Subcutaneous abdominal adipose tissue (tissue), 5 donors: Measurements from ENCODE around the gene TRIM66.

Source experiments
- H3K27ac ChIP-seq: one replicate; pipeline ENCODE4 v1.7.0; 2013; ENCODE audit warnings: low read depth, mild to moderate bottlenecking, inconsistent platforms, low read length, moderate library complexity
- H3K27me3 ChIP-seq, 5 donors: one replicate each; pipeline ENCODE4 v1.7.0; 2013; ENCODE audit warnings: low read length in 5 of 5, inconsistent platforms in 1 of 5; ENCODE audit not compliant: control insufficient read depth in 5 of 5, insufficient read depth in 4 of 5
- H3K36me3 ChIP-seq, 5 donors: one replicate each; pipeline ENCODE4 v1.7.0; 2013; ENCODE audit warnings: low read length in 5 of 5; ENCODE audit not compliant: control insufficient read depth in 5 of 5, insufficient read depth in 5 of 5
- H3K4me1 ChIP-seq, 5 donors: one replicate each; pipeline ENCODE4 v1.7.0; 2013; ENCODE audit warnings: low read length in 5 of 5, mild to moderate bottlenecking in 3 of 5, moderate library complexity in 1 of 5; ENCODE audit not compliant: control insufficient read depth in 5 of 5, insufficient read depth in 5 of 5
- H3K4me3 ChIP-seq, 5 donors: one replicate each; pipeline ENCODE4 v1.7.0; 2013; ENCODE audit warnings: low read length in 5 of 5, low read depth in 1 of 5
- H3K9ac ChIP-seq, 5 donors: one replicate each; pipeline ENCODE4 v1.7.0; 2013; ENCODE audit warnings: low read length in 5 of 5, mild to moderate bottlenecking in 4 of 5, moderate library complexity in 3 of 5
- H3K9me3 ChIP-seq, 5 donors: one replicate each; pipeline ENCODE4 v1.7.0; 2013; ENCODE audit warnings: low read length in 5 of 5; ENCODE audit not compliant: control insufficient read depth in 5 of 5
- donor health status: healthy.
- donor health status: healthy.
- donor health status: healthy.
- donor health status: healthy.
- donor health status: healthy.

Gene TRIM66

DNA sequence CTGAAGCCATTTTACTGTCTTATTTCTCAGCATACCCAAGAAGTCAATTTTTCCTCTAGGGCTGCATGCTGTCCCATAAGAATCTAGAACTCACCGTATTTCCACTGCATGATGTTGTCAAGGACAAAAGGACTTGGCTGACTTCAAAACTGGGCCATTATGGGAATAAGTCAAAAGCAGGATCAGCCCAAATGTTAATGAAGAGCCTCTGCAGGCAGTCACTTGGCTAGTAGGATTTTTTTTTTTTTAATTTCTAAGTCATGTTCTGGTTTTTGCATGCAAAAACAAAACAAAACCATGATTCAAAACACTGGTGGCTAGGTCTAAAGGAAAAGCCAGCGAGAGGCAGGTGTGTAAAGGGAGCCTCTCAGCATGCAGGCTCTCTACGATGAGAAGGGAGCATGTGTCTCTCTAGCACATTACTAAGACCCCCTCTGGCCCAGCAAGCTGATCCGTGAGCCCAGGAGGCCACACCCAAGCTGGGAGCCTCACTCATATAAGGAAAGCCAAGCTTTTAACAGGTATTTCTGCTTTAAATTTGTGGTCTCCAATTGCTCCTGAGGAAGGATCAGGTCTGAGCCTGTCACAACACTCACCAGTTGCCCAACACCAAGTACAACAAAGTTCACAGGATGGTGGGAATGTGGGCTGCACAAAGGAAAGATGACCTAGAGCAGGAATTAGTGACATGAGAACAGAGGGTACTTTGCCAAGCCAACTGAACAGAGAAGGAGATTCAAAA is 67.0 kb downstream of the TRIM66 start:
- Histone ChIP-seq H3K36me3 (peaks cover 7 to 55% (median 36%) of the 10 kb centered on the region in 5 donors), H3K9ac (no peak overlapping the region), H3K27me3 (no peaks in the 10 kb centered on the region), H3K4me1 (peaks cover 0 to 12% (median 0%) of the 10 kb centered on the region in 5 donors), H3K27ac (no peak overlapping the region), H3K4me3 (no peak overlapping the region), H3K9me3 (no peaks in the 10 kb centered on the region)

DNA sequence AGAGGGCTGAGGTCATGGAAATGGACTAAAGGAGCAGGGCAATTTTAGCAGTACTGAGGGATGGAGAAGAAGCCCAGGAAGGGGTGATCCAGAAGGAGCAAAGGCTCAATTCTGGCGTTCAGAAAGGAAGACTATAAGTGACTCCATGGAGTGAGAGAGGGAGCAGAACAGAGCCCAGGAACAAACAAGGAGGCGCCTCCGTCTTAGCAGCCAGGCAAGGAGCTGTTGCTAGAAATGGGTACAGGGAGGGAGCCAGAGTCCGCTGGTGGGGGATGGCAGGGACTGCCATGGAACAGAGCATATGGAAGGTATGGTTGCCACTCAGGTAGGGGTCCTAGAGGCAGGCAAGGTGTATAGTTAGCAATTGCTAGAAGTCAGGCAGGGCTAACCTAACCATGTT is 68.0 kb downstream of the TRIM66 start:
- Histone ChIP-seq H3K9ac (no peak overlapping the region), H3K27me3 (no peaks in the 10 kb centered on the region), H3K4me3 (no peak overlapping the region), H3K36me3 (peaks cover 7 to 46% (median 26%) of the 10 kb centered on the region in 5 donors), H3K27ac (no peak overlapping the region), H3K4me1 (peaks cover 0 to 12% (median 0%) of the 10 kb centered on the region in 5 donors), H3K9me3 (no peaks in the 10 kb centered on the region)

DNA sequence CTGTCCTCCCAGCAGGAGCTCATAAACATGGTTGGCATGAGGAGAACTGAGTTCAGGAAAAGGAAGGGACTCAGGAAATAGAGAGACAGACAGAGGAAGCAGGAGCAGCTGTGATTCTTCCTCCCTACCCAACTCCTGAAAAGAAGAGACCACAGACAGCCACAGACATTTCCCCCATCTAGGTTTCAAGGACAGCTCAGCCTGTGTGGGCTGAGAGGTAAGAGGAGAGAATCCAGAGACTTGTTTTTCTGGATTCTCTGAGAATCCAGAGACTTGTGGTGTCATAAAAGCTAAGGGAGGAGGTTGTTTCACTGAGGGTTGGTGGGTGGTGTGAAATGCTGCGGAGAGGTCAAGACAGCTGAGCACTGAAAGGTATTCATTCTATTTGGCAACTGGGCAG is 69.4 kb downstream of the TRIM66 start:
- Histone ChIP-seq H3K27ac (no peak overlapping the region), H3K4me1 (peaks cover 0 to 12% (median 0%) of the 10 kb centered on the region in 5 donors), H3K4me3 (no peak overlapping the region), H3K9me3 (no peaks in the 10 kb centered on the region), H3K9ac (no peak overlapping the region), H3K36me3 (peaks cover 7 to 31% (median 16%) of the 10 kb centered on the region in 5 donors), H3K27me3 (no peaks in the 10 kb centered on the region)

GRCh38 chr11:8612522-8612921 is 69.9 kb downstream of the TRIM66 start:
- H3K4me1 ChIP-seq = peaks cover 0 to 12% (median 0%) of the 10 kb centered on the region in 5 donors
- peaks cover 7 to 27% (median 12%) of the 10 kb centered on the region in 5 donors for H3K36me3 ChIP-seq
- H3K27me3 ChIP-seq = no peaks in the 10 kb centered on the region
- no peak overlapping the region for H3K9ac ChIP-seq
- no peak overlapping the region for H3K27ac ChIP-seq
- H3K9me3 ChIP-seq = no peaks in the 10 kb centered on the region
- H3K4me3 ChIP-seq = no peak overlapping the region

DNA sequence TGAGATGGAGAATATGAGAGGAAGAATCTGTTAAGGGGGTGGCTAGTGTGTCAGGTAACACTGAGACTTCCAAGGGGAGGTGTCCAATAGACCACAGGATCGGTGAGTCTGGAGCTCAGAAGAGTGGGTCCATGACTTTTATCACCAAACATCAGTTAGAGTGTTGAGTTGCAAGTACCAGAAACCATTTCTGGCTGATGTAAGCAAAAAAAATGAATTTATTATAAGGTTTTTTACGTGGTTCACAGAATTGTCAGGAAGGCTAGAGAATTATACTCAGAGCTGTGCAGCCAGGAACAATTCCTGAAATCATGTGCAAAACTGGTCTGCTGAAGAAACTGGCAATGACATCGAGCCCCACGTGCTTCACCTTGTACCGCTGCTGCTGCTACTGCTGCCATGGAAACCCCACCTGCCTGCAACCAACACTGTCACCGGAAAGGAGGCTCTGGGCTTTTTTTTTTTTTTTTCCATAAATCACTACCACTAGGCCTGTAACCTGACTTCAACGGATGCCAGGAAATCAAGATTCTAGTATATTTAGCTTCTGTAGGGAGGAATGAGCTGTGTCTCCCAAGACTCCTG is 71.8 kb downstream of the TRIM66 start:
- peaks cover 0 to 12% (median 0%) of the 10 kb centered on the region in 5 donors for H3K4me1 ChIP-seq
- no peak overlapping the region for H3K9ac ChIP-seq
- H3K4me3 ChIP-seq = no peak overlapping the region
- H3K36me3 ChIP-seq = peaks cover 0 to 9% (median 0%) of the 10 kb centered on the region in 5 donors
- H3K27me3 ChIP-seq = no peaks in the 10 kb centered on the region
- no peak overlapping the region for H3K27ac ChIP-seq
- no peaks in the 10 kb centered on the region for H3K9me3 ChIP-seq

- no peak overlapping the region for H3K27ac ChIP-seq
- peaks cover 0 to 3% (median 0%) of the 10 kb centered on the region in 5 donors for H3K36me3 ChIP-seq
- H3K9ac ChIP-seq = no peak overlapping the region
- no peak overlapping the region for H3K4me3 ChIP-seq
- H3K9me3 ChIP-seq = no peaks in the 10 kb centered on the region
- H3K4me1 ChIP-seq = peaks cover 0 to 12% (median 11%) of the 10 kb centered on the region in 5 donors
- H3K27me3 ChIP-seq = no peaks in the 10 kb centered on the region
Observed at GRCh38 chr11:8608652-8609051, 73.8 kb downstream of the TRIM66 start.

DNA sequence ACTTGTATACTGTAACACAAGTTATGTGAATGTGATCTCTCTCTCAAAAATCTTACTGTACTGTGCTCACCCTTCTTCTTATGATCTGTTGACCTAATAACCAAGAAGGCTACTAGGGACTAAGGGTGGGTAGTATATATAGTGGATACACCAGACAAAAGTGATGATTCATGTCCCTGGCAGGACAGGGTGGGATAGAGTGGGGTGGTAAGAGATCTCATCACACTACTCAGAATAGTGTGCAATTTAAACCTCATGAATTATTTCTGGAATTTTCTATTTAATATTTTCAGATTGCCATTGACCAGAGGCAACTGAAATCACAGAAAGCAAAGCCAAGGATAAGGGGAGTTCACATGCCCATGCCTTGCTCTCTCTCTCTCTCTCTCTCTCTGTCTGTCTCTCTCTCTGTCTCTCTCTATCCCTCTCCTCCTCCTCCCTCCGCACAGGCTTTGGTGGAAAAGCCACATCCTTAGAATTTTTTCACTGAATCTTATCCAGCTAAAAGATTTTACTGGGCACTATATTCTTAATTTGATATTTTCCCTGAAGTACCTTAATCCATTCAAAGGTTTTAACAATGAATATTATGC is 76.4 kb downstream of the TRIM66 start:
- Histone ChIP-seq H3K4me3 (no peak overlapping the region), H3K36me3 (no peaks in the 10 kb centered on the region), H3K9ac (no peak overlapping the region), H3K9me3 (no peaks in the 10 kb centered on the region), H3K27ac (no peak overlapping the region), H3K4me1 (peaks cover 0 to 11% (median 4%) of the 10 kb centered on the region in 5 donors), H3K27me3 (no peaks in the 10 kb centered on the region)

GRCh38 chr11:8604078-8604723 is 78.3 kb downstream of the TRIM66 start:
- H3K27ac ChIP-seq = no peak overlapping the region
- no peak overlapping the region for H3K9ac ChIP-seq
- no peak overlapping the region for H3K4me3 ChIP-seq
- no peaks in the 10 kb centered on the region for H3K9me3 ChIP-seq
- no peaks in the 10 kb centered on the region for H3K36me3 ChIP-seq
- H3K27me3 ChIP-seq = no peaks in the 10 kb centered on the region
- peaks cover 0 to 11% (median 4%) of the 10 kb centered on the region in 5 donors for H3K4me1 ChIP-seq

DNA sequence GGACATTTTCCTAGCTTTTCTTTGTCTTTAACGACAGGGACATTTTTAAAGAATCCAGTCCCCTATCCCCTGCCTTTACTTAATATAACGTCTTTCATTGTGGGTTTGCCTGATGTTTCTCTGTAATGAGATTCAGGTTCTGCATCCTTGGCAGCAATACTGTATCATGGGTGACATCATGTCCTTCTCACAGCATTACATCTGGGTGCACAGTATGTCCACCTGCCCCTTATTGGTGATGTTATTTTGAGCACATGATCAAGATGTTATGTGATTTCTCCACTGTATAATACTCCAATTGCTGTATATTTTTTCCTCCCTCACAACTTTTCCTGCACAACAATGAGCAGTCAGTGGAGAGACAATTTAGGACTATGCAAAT is 78.8 kb downstream of the TRIM66 start:
- no peaks in the 10 kb centered on the region for H3K27me3 ChIP-seq
- H3K4me3 ChIP-seq = no peak overlapping the region
- H3K9me3 ChIP-seq = no peaks in the 10 kb centered on the region
- no peaks in the 10 kb centered on the region for H3K36me3 ChIP-seq
- no peak overlapping the region for H3K9ac ChIP-seq
- peaks cover 0 to 11% (median 4%) of the 10 kb centered on the region in 5 donors for H3K4me1 ChIP-seq
- no peak overlapping the region for H3K27ac ChIP-seq
